B cell (primary cell): ENCODE data around the gene SHISA7.

Source experiments
- EZH2 ChIP-seq: IDR thresholded peaks from 2 replicates; pipeline ENCODE4 v1.6.1; 2012; ENCODE audit warnings: borderline replicate concordance, low read depth, mild to moderate bottlenecking, moderate library complexity, low read length; ENCODE audit not compliant: insufficient read depth, poor library complexity, severe bottlenecking
- TF ChIP-seq, protein P1 (sequence below): fragments of 200-600 bp; IDR thresholded peaks from one replicate; pipeline ENCODE4 v1.8.0; 2022; ENCODE audit warnings: antibody characterized with exemption, mild to moderate bottlenecking

DNA sequence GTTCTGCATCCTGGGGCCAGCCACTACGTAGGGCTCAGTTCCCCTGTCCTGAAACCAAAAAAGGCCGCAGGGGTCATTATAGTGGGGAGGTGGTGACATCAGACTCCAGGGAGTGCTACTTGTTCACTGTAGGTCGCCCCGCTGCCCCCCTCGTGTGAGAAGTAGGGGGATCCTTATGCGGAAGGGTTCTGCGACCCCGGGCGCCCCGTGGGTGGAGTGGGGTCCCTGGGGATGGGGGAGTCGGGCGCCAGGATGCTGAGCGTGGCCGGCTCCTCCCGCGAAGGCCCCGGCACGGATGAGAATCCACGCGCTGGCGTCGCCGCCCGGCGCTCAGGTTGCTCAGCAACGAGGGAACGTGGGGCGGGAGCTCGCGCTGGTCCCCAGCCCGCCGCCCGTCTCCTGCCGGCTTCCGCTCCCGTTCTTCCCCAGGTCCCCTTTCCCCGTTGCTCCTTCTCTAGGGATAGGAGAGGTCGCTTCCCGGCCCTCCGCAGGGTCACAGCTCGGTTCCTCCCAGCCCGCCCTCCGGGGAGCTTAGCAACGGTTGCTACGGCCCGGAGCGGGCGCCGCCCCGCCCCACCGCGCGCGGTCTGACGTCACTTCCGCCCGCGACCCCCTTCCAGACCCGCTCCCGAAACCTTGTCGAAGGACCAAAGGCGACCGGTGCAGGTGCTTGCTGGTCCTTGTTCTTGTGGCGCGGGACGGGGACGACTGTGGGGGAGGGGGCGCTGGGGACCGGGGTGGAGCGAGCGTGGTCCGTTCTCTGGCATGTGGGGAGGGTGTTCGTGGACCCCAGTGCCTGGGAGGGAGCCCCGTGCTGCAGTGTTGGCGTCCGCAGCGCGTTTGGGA lies 41.7 kb upstream of the SHISA7 start, which contains the start of gene NAT14:
- TF ChIP-seq, protein P1, sequence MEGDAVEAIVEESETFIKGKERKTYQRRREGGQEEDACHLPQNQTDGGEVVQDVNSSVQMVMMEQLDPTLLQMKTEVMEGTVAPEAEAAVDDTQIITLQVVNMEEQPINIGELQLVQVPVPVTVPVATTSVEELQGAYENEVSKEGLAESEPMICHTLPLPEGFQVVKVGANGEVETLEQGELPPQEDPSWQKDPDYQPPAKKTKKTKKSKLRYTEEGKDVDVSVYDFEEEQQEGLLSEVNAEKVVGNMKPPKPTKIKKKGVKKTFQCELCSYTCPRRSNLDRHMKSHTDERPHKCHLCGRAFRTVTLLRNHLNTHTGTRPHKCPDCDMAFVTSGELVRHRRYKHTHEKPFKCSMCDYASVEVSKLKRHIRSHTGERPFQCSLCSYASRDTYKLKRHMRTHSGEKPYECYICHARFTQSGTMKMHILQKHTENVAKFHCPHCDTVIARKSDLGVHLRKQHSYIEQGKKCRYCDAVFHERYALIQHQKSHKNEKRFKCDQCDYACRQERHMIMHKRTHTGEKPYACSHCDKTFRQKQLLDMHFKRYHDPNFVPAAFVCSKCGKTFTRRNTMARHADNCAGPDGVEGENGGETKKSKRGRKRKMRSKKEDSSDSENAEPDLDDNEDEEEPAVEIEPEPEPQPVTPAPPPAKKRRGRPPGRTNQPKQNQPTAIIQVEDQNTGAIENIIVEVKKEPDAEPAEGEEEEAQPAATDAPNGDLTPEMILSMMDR = no peak
- no peak for TF ChIP-seq EZH2
